Measurements from ENCODE around the gene PCBP4.
A peak's percentile ranks its signal among the peaks of the same experiment; 100 is the strongest.

The PCBP4 gene

DNA sequence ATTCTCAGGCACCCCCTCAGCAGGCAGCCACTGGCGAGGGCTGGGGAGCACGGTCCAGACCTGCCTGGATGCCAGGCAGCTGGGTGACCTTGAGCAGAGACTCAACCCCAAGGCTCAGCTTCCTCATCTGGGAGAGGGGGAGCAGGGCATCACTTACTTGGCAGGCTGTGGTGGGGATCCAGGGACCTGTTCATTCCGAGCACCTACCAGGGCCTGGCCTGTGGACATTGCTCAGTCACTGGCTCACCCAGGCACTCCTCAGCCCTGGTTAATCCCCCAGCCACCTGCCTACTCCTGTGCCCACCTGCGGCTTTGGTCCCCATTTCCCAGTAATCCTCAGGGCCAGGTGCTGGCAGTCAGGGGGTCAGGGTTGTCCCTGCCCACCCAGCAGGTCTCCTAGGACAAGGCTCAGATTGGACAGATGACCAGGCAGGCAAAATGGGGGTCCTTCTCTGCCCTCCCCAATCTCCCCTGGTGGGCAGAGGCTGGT is 37.7 kb upstream of the PCBP4 start:
- Histone ChIP-seq H3K27ac (ENCODE audit: low read depth, low read length) (no peak overlapping the region), H3K36me3 (ENCODE audit: insufficient read depth, low read length) (no peaks in the 10 kb centered on the region), H2AFZ (ENCODE audit: low read length, unreplicated experiment) (no peak overlapping the region), H3K79me2 (ENCODE audit: control insufficient read depth, insufficient read depth, low read length, unreplicated experiment) (no peaks in the 10 kb centered on the region), H3K4me1 (ENCODE audit: control insufficient read depth, insufficient read depth, low read length, unreplicated experiment) (peaks cover 14% of the 10 kb centered on the region), H3K27me3 (ENCODE audit: insufficient read depth, low read length) (no peaks in the 10 kb centered on the region), H3K4me3 (ENCODE audit: low read depth, low read length) (no peak overlapping the region)

DNA sequence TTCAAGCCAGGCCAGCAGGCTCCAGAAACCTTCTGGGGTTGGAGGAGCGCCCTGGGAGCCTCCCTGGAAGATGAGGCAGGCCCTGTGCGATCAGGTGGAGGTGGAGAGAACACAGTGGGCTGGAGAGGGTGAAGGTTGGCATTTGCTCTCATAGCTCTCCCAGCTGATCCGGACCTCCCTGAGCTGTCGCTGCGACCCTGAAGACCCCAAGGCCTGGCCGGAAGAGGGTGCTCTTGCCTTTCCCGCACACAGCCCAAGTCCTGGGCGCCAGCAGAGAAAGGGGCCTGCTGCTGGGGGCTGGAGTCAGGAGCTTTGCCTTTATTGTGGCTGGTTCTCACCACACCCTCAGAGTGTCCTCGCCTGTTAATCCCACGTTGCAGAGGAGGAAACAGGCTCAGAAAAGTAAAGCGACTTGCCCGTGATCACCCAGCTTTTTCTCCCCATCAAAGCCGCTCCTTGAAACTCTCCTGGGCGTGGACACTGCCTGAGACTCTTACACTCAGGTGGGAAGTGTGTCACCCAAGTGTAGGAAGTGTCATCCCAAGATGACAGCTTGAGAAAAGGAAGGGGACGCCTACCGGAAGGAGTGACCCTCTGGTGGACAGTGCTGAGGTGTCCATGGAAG is 37.0 kb upstream of the PCBP4 start:
- H3K27ac ChIP-seq (ENCODE audit: low read depth, low read length): no peak overlapping the region
- no peaks in the 10 kb centered on the region for H3K27me3 ChIP-seq (ENCODE audit: insufficient read depth, low read length)
- H3K36me3 ChIP-seq (ENCODE audit: insufficient read depth, low read length): no peaks in the 10 kb centered on the region
- no peaks in the 10 kb centered on the region for H3K79me2 ChIP-seq (ENCODE audit: control insufficient read depth, insufficient read depth, low read length, unreplicated experiment)
- no peak overlapping the region for H2AFZ ChIP-seq (ENCODE audit: low read length, unreplicated experiment)
- H3K4me3 ChIP-seq (ENCODE audit: low read depth, low read length): no peak overlapping the region
- peaks cover 14% of the 10 kb centered on the region for H3K4me1 ChIP-seq (ENCODE audit: control insufficient read depth, insufficient read depth, low read length, unreplicated experiment)

GRCh38 chr3:52002748-52003147 is 35.5 kb upstream of the PCBP4 start:
- H3K27ac ChIP-seq (ENCODE audit: low read depth, low read length): no peak overlapping the region

GRCh38 chr3:52001443-52001974 is 34.3 kb upstream of the PCBP4 start:
- no peak overlapping the region for H3K27ac ChIP-seq (ENCODE audit: low read depth, low read length)
- no peak overlapping the region for H2AFZ ChIP-seq (ENCODE audit: low read length, unreplicated experiment)
- no peaks in the 10 kb centered on the region for H3K27me3 ChIP-seq (ENCODE audit: insufficient read depth, low read length)

More at GRCh38 chr3:52002748-52003147, 35.5 kb upstream of the PCBP4 start:
- Histone ChIP-seq H3K27me3 (ENCODE audit: insufficient read depth, low read length) (no peaks in the 10 kb centered on the region), H3K4me3 (ENCODE audit: low read depth, low read length) (no peak overlapping the region), H3K4me1 (ENCODE audit: control insufficient read depth, insufficient read depth, low read length, unreplicated experiment) (peaks cover 14% of the 10 kb centered on the region), H3K36me3 (ENCODE audit: insufficient read depth, low read length) (no peaks in the 10 kb centered on the region), H2AFZ (ENCODE audit: low read length, unreplicated experiment) (no peak overlapping the region), H3K79me2 (ENCODE audit: control insufficient read depth, insufficient read depth, low read length, unreplicated experiment) (no peaks in the 10 kb centered on the region)

DNA sequence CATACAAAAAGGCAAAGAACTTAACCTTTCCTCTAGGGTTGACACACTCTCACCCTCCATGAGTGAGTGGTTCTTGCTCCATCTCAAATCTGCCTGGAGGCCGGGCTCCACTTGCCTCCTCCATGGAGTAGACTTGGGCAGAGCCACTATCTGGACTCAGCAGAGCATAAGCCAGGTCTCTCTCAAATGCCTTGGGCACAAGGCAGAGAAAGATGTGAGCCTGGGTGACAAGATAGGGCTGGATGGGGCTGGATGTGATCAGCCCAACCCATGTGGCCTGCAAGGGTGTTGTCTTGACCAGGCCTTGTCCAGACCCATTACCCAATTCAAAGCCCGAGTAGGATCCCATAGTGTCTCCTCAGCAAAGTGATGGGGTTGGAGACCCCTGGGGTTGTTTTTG is 32.6 kb upstream of the PCBP4 start:
- H2AFZ ChIP-seq (ENCODE audit: low read length, unreplicated experiment): no peak overlapping the region
- H3K27ac ChIP-seq (ENCODE audit: low read depth, low read length): no peak overlapping the region
- H3K4me1 ChIP-seq (ENCODE audit: control insufficient read depth, insufficient read depth, low read length, unreplicated experiment): no peaks in the 10 kb centered on the region

More at GRCh38 chr3:52001443-52001974, 34.3 kb upstream of the PCBP4 start:
- Histone ChIP-seq H3K4me1 (ENCODE audit: control insufficient read depth, insufficient read depth, low read length, unreplicated experiment) (peaks cover 14% of the 10 kb centered on the region), H3K36me3 (ENCODE audit: insufficient read depth, low read length) (no peaks in the 10 kb centered on the region), H3K4me3 (ENCODE audit: low read depth, low read length) (no peak overlapping the region), H3K79me2 (ENCODE audit: control insufficient read depth, insufficient read depth, low read length, unreplicated experiment) (no peaks in the 10 kb centered on the region)

DNA sequence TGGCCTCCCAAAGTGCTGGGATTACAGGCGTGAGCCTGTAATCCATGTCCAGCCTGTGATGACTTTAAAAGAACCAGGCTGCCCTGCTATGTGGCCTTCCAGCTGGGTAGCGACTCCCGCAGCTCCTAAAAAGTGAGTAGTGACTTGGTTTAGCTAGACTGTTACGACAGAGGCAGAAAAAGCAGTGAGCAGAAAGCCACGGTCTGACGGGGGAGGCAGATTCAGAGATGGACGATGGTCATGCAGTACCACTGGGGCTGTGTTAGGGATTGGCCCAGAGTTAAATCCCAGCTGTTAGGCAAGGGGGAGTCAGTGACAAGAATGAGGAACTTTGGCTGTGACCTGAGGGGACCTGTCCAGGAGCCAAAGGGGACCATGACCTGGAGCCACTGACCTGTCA is 31.5 kb upstream of the PCBP4 start:
- peaks cover 9% of the 10 kb centered on the region for H3K4me1 ChIP-seq (ENCODE audit: control insufficient read depth, insufficient read depth, low read length, unreplicated experiment)
- peaks cover 13% of the 10 kb centered on the region for H3K36me3 ChIP-seq (ENCODE audit: insufficient read depth, low read length)
- no peak overlapping the region for H2AFZ ChIP-seq (ENCODE audit: low read length, unreplicated experiment)
- no peak overlapping the region for H3K4me3 ChIP-seq (ENCODE audit: low read depth, low read length)
- H3K27me3 ChIP-seq (ENCODE audit: insufficient read depth, low read length): no peaks in the 10 kb centered on the region
- H3K79me2 ChIP-seq (ENCODE audit: control insufficient read depth, insufficient read depth, low read length, unreplicated experiment): peaks cover 18% of the 10 kb centered on the region
- no peak overlapping the region for H3K27ac ChIP-seq (ENCODE audit: low read depth, low read length)

More for the DNA sequence above, 32.6 kb upstream of the PCBP4 start:
- Histone ChIP-seq H3K79me2 (ENCODE audit: control insufficient read depth, insufficient read depth, low read length, unreplicated experiment) (peaks cover 9% of the 10 kb centered on the region), H3K36me3 (ENCODE audit: insufficient read depth, low read length) (peaks cover 4% of the 10 kb centered on the region; the same call in 1 of the 2 replicates), H3K27me3 (ENCODE audit: insufficient read depth, low read length) (no peaks in the 10 kb centered on the region), H3K4me3 (ENCODE audit: low read depth, low read length) (no peak overlapping the region)

GRCh38 chr3:51997935-51998596 is 30.8 kb upstream of the PCBP4 start:
- Histone ChIP-seq H3K27me3 (ENCODE audit: insufficient read depth, low read length) (no peaks in the 10 kb centered on the region), H3K36me3 (ENCODE audit: insufficient read depth, low read length) (peaks cover 13% of the 10 kb centered on the region), H3K4me3 (ENCODE audit: low read depth, low read length) (no peak overlapping the region), H3K79me2 (ENCODE audit: control insufficient read depth, insufficient read depth, low read length, unreplicated experiment) (peaks cover 18% of the 10 kb centered on the region), H2AFZ (ENCODE audit: low read length, unreplicated experiment) (no peak overlapping the region), H3K27ac (ENCODE audit: low read depth, low read length) (no peak overlapping the region), H3K4me1 (ENCODE audit: control insufficient read depth, insufficient read depth, low read length, unreplicated experiment) (peaks cover 13% of the 10 kb centered on the region)

- Histone ChIP-seq H3K27ac (ENCODE audit: low read depth, low read length) (no peak overlapping the region), H3K36me3 (ENCODE audit: insufficient read depth, low read length) (peaks cover 21% of the 10 kb centered on the region), H3K4me3 (ENCODE audit: low read depth, low read length) (no peak overlapping the region), H3K4me1 (ENCODE audit: control insufficient read depth, insufficient read depth, low read length, unreplicated experiment) (peaks cover 13% of the 10 kb centered on the region), H2AFZ (ENCODE audit: low read length, unreplicated experiment) (no peak overlapping the region), H3K27me3 (ENCODE audit: insufficient read depth, low read length) (no peaks in the 10 kb centered on the region), H3K79me2 (ENCODE audit: control insufficient read depth, insufficient read depth, low read length, unreplicated experiment) (peaks cover 25% of the 10 kb centered on the region)
These were observed 29.9 kb upstream of the PCBP4 start for GRCh38 chr3:51997172-51997571.

GRCh38 chr3:51995346-51996163 is 28.3 kb upstream of the PCBP4 start, which contains the start of gene RPL29:
RPL29 (minus strand) TSS chr3:51995895; CDS start chr3:51995461, 434 bp downstream.
- Histone ChIP-seq H3K27ac (ENCODE audit: low read depth, low read length) (peak within 1 kb of the TSS; percentile 82), H3K79me2 (ENCODE audit: control insufficient read depth, insufficient read depth, low read length, unreplicated experiment) (peaks cover 25% of the 10 kb centered on the region), H3K4me1 (ENCODE audit: control insufficient read depth, insufficient read depth, low read length, unreplicated experiment) (peaks cover 13% of the 10 kb centered on the region), H3K36me3 (ENCODE audit: insufficient read depth, low read length) (peaks cover 28% of the 10 kb centered on the region), H3K4me3 (ENCODE audit: low read depth, low read length) (peak within 1 kb of the TSS; percentile 98), H3K27me3 (ENCODE audit: insufficient read depth, low read length) (no peaks in the 10 kb centered on the region), H2AFZ (ENCODE audit: low read length, unreplicated experiment) (peak within 1 kb of the TSS; percentile 73)

DNA sequence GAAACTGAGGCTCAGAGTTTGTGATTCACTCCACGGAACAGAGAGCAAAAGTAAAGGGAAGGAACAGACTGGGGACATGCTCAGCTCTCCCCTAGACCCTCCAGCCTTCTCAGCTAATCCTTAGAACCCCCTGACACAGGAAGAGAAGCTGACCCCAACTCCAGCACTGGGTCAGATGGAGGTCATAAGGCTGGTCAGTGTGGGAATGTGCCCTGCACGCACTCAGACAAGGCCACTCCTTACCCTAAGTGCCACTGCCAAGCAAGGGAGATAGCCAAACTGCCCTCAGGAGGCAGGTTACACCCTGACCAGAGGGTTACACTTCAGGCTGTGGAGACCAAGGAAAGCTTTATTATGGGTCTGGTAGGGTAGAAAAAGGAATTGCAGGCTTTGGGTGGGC is 27.3 kb upstream of the PCBP4 start:
- peak overlapping the region; percentile 82 for H3K27ac ChIP-seq (ENCODE audit: low read depth, low read length)
- H2AFZ ChIP-seq (ENCODE audit: low read length, unreplicated experiment): no peak overlapping the region
- H3K79me2 ChIP-seq (ENCODE audit: control insufficient read depth, insufficient read depth, low read length, unreplicated experiment): peaks cover 25% of the 10 kb centered on the region
- no peaks in the 10 kb centered on the region for H3K27me3 ChIP-seq (ENCODE audit: insufficient read depth, low read length)
- H3K4me3 ChIP-seq (ENCODE audit: low read depth, low read length): peak overlapping the region; percentile 98
- peaks cover 13% of the 10 kb centered on the region for H3K4me1 ChIP-seq (ENCODE audit: control insufficient read depth, insufficient read depth, low read length, unreplicated experiment)
- H3K36me3 ChIP-seq (ENCODE audit: insufficient read depth, low read length): peaks cover 28% of the 10 kb centered on the region

Measured in ACC112 (cell line).